Measurements from ENCODE around the gene NDUFV1.

NDUFV1 gene

DNA sequence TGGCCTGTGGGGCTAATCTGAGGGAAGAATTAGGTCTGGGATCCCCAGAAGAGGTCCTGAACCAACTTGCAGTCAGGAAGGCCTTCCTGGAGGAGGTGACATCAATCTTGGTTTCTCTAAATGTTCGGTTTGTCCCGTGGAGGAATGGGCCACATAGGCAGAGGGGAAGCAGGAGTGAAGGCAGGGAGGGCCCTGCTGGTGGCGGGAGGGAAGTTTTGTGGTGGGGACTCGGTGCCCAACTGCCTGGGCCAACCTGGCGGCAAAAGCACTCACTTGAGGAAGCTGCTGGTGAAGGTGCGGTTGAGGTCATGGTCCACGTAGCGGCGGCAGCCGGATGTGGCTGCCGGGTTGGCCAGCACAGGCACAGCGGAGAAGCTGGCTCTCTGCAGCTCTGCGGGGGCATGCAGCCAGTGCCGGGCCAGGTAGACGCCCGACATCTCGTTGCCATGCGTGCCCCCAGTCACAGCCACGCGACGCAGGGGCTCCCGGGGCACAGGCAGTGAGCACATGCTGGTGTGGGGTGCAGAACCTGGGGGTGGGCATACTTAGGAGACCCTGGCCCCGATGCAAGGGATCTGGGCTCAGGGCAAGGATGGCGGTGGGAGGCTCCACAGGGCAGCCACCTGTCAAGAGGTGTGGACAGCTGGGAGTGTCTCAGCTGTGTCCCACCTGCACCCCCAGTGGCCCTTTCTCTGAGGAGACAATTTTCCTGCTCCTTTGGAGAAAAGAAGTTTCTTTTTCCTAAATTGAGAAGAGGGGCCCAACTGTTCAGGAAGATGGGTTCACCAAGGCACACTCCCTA is 40.0 kb downstream of the NDUFV1 start:
- TF ChIP-seq, protein P1, sequence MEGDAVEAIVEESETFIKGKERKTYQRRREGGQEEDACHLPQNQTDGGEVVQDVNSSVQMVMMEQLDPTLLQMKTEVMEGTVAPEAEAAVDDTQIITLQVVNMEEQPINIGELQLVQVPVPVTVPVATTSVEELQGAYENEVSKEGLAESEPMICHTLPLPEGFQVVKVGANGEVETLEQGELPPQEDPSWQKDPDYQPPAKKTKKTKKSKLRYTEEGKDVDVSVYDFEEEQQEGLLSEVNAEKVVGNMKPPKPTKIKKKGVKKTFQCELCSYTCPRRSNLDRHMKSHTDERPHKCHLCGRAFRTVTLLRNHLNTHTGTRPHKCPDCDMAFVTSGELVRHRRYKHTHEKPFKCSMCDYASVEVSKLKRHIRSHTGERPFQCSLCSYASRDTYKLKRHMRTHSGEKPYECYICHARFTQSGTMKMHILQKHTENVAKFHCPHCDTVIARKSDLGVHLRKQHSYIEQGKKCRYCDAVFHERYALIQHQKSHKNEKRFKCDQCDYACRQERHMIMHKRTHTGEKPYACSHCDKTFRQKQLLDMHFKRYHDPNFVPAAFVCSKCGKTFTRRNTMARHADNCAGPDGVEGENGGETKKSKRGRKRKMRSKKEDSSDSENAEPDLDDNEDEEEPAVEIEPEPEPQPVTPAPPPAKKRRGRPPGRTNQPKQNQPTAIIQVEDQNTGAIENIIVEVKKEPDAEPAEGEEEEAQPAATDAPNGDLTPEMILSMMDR (conservative IDR thresholded peaks at IDR 0.05; ENCODE audit: low read depth, low read length): no peak
- no peak overlapping the region for H3K4me3 ChIP-seq (ENCODE audit: low read depth, low read length)
- DNase-seq (ENCODE audit: low read depth): no peak

DNA sequence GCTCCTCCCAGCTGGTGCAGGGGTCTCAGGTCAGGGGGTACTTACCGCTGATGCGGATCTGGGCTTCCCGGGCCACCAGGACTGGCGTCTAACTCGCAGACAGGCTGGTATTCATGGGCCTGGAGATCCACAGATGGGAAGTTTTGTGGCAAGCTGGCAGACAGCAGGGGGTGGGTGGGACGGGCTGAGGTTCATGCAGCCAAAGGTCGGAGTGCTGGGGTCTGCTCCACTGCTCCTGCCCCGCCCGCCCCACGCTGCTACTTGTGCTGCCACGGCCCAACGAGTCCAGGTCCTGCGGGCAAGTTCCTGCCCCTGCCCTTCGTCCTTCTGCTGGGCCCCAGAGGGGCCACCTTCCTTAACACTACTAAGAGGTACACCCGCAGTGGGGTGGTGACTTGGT is 40.7 kb downstream of the NDUFV1 start:
- no peak for DNase-seq (ENCODE audit: low read depth)
- TF ChIP-seq, protein P1 (conservative IDR thresholded peaks at IDR 0.05; ENCODE audit: low read depth, low read length): no peak
- no peak overlapping the region for H3K4me3 ChIP-seq (ENCODE audit: low read depth, low read length)

DNA sequence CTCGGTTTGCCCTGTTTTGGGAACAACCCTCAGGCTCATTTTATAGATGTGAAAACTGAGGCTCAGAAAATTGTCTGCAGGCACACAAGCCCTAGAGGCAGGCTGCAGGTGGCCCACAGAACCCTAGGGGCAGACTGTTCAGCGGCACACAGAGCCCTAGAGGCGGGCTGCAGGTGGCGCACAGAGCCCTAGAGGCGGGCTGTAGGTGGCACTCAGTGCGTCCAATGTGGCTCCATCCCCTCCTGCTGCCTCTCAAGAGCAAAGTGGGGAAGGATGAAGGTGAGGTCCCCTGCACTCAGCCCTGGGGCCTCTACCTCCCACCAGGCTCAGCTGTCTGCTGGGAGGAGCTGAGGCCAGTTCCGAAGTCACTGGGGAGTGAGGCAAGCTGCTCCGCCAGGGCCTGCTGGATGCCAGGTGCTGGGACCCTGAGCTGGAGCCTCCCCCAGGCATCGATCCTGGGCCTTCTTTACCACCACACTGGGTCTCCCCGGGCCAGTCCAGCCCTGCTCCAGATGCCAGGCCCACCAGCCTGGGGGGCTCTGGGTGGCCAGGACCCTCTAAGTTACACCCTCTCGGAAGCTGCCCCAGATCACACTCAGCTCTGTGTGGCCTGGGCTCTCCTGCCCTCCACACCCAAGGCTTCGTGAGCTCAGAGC is 41.5 kb downstream of the NDUFV1 start:
- no peak overlapping the region for H3K4me3 ChIP-seq (ENCODE audit: low read depth, low read length)
- TF ChIP-seq, protein P1 (conservative IDR thresholded peaks at IDR 0.05; ENCODE audit: low read depth, low read length): peak; percentile 18
- DNase-seq (ENCODE audit: low read depth): no peak

DNA sequence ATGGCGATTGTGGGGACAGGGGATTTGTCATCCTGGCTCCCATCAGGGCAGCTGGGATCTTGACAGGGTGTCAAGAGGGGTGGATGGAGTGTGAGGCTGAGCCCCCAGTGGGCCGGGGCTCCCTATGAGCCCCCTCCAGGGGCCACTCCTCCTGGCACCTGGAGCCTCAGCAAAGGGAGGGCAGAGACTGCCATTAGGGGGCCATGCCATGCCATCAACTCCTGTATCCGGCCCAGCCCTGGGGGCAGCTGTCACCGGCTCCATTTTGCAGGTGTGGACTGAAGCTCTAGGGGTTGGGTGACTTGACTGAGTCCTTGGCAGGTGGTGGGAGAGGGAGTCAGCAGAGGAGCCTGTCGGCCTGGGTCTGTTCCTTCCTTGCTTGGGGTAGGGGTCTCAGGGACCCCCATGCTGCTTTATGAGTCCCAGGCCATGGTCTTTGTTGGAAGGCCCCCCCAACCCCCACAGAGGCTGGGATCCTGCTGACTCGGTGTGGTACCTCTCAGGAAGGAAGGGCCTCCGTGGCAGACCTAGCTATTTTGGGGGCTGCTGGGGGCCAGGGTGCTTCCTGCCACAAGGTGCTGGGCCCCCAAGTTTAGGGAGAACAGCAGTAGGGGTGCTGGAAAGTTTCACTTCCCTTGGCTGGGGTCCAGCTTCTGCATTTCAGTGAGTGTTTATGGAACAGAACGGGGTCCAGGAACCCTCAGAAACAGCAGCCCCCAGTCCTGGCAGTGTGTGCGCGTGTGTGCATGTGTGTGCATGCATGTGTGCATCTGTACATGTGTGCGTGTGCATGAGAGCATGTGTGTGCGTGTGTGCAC is 42.3 kb downstream of the NDUFV1 start:
- no peak overlapping the region for H3K4me3 ChIP-seq (ENCODE audit: low read depth, low read length)
- TF ChIP-seq, protein P1 (conservative IDR thresholded peaks at IDR 0.05; ENCODE audit: low read depth, low read length): no peak
- DNase-seq (ENCODE audit: low read depth): no peak

DNA sequence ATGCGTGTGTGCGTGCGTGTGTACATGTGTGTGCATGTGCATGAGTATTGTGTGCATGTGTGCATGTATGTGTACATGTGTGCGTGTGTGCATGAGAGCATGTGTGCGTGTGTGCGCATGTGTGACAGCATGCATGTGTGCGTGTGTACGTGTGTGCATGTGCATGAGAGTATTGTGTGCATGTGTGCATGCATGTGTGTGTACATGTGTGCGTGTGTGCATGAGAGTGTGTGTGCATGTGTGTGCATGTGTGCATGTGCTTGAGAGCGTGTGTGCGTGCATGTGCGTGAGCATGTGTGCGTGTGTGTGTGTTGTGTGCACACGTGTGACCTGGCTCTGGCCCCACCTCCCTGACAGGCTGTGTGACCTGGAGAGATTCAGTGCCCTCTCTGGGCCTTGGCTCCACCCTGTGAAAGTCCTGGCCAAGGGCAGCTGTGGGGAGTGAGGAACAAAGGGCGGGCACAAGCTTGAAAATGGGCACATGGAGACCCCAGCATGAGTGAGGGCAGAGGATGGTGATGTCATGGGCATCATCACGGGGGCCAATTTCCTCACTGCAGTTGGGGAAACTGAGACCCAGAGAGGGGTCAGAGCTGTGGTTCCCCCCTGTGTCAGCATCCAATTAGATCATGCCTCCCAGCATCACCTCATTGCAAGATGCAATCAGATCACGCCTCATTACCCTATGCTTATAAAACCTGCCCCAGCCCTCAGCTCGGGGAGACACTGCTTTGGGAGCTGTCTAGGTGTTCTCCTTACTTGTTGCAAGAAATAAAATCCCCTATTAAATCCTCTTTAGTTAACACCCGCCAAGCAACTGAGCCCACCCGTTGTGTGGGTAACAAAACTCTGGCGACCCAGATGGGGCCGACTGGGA is 43.1 kb downstream of the NDUFV1 start:
- no peak overlapping the region for H3K4me3 ChIP-seq (ENCODE audit: low read depth, low read length)
- no peak for DNase-seq (ENCODE audit: low read depth)
- TF ChIP-seq, protein P1 (conservative IDR thresholded peaks at IDR 0.05; ENCODE audit: low read depth, low read length): no peak
